GM23248 (cell line): ENCODE results near the gene SPART. TPM values are rescaled to one million over a fixed set of nuclear protein-coding genes. Genes with fewer than 3 reads are reported as not detected.

Source experiments
- DNase-seq: peaks from one replicate; pipeline ENCODE4 v3.0.0-alpha.2; 2015
- H2AFZ ChIP-seq: fragments of 200-600 bp; sonication (generic); 2 replicates; pipeline ENCODE4 v1.6.1; 2016; ENCODE audit warnings: antibody characterized with exemption
- H3F3A ChIP-seq: fragments of 200-600 bp; sonication (generic); 2 replicates; pipeline ENCODE4 v1.6.1; 2016; ENCODE audit warnings: mild to moderate bottlenecking, antibody characterized with exemption, mixed run types; ENCODE audit not compliant: insufficient read depth
- H3K27ac ChIP-seq: fragments of 200-600 bp; sonication (generic); 2 replicates; pipeline ENCODE4 v1.5.1; 2016; ENCODE audit warnings: mild to moderate bottlenecking
- H3K27me3 ChIP-seq: fragments of 200-600 bp; sonication (generic); replicated peaks from 2 replicates; pipeline ENCODE4 v1.6.1; 2016; ENCODE audit warnings: mild to moderate bottlenecking; ENCODE audit not compliant: insufficient read depth
- H3K36me3 ChIP-seq: fragments of 200-600 bp; sonication (generic); 2 replicates; pipeline ENCODE4 v1.6.1; 2016; ENCODE audit warnings: low read depth, mild to moderate bottlenecking
- H3K4me1 ChIP-seq: fragments of 200-600 bp; sonication (generic); 2 replicates; pipeline ENCODE4 v1.6.1; 2016; ENCODE audit warnings: mild to moderate bottlenecking; ENCODE audit not compliant: insufficient read depth
- H3K4me2 ChIP-seq: fragments of 200-600 bp; sonication (generic); one replicate; pipeline ENCODE4 v1.6.1; 2016; ENCODE audit warnings: mild to moderate bottlenecking; ENCODE audit not compliant: unreplicated experiment
- H3K4me3 ChIP-seq: fragments of 200-600 bp; sonication (generic); 2 replicates; pipeline ENCODE4 v1.5.1; 2016; ENCODE audit warnings: mild to moderate bottlenecking
- H3K79me2 ChIP-seq: fragments of 200-600 bp; sonication (generic); 2 replicates; pipeline ENCODE4 v1.6.1; 2016; ENCODE audit warnings: mild to moderate bottlenecking; ENCODE audit not compliant: insufficient read depth
- H3K9ac ChIP-seq: fragments of 200-600 bp; sonication (generic); 2 replicates; pipeline ENCODE4 v1.6.1; 2016; ENCODE audit warnings: mild to moderate bottlenecking
- H3K9me2 ChIP-seq: fragments of 200-600 bp; sonication (generic); 2 replicates; pipeline ENCODE4 v1.6.1; 2016; ENCODE audit warnings: mixed run types, mild to moderate bottlenecking, moderate library complexity; ENCODE audit not compliant: insufficient read depth
- H3K9me3 ChIP-seq: fragments of 200-600 bp; sonication (generic); one replicate; pipeline ENCODE4 v1.6.1; 2017; ENCODE audit warnings: low read depth
- H4K20me1 ChIP-seq: fragments of 200-600 bp; sonication (generic); 2 replicates; pipeline ENCODE4 v1.6.0; 2016; ENCODE audit not compliant: insufficient read depth
- EZH2 ChIP-seq: fragments of 200-600 bp; sonication (generic); IDR thresholded peaks from 2 replicates; pipeline ENCODE4 v1.6.1; 2018; ENCODE audit warnings: antibody characterized with exemption, mild to moderate bottlenecking; ENCODE audit not compliant: insufficient read depth, poor library complexity, severe bottlenecking
- EZH2phosphoT487 ChIP-seq: fragments of 200-600 bp; sonication (generic); IDR thresholded peaks from 2 replicates; pipeline ENCODE4 v1.6.1; 2018; ENCODE audit warnings: antibody characterized with exemption, moderate library complexity, mild to moderate bottlenecking, low read depth; ENCODE audit not compliant: insufficient read depth
- WGBS, 2 experiments: methylation state at CpG; one replicate each; pipeline ENCODE4 v1.1.6; 2015 to 2017; ENCODE audit warnings: low lambda C conversion rate in 2 of 2, low coverage in 1 of 2; ENCODE audit errors: missing lambda C conversion rate in 2 of 2; 5-methylcytosine and 5-hydroxymethylcytosine counted together
- in situ Hi-C: fragments of 300-500 bp; cut with MboI; formaldehyde crosslinking; loops from 2 replicates; pipeline ENCODE4 v1.15.0; 2020
- polyA plus RNA-seq: library from polyadenylated mRNA; unstranded; fragments of >200 nt; fragmentation: Nextera tagmentation; extraction: Ambion mirVana; gene quantifications from 2 replicates; pipeline ENCODE4 v1.2.1, GENCODE V29; 2016
- total RNA-seq: library from RNA; depleted of rRNA; stranded (reverse); fragments of >200 nt; shearing (Covaris generic); gene quantifications from 2 replicates; pipeline ENCODE4 v1.2.3, GENCODE V29; 2014; rRNA removed

The SPART gene
- 77.1 and 82.4 TPM in 2 replicates for total RNA-seq
- polyA plus RNA-seq, result 66.3 and 72.8 TPM in 2 replicates

GRCh38 chr13:36346222-36347083 is at the start of gene SPART:
Gene SPART, minus strand, starts transcription at chr13:36346394. Its CDS starts 10,564 bp downstream, at chr13:36335830.
- no peaks in the 10 kb centered on the region for H3K9me2 ChIP-seq
- H3K27ac ChIP-seq, result peak within 1 kb of the TSS; percentile 100
- peak within 1 kb of the TSS; percentile 92 for H3K4me2 ChIP-seq
- H4K20me1 ChIP-seq, result 0 out of 2 replicates have a peak, but pooled peaks cover 3% of the 10 kb centered on the region
- DNase-seq, result peak; percentile 97
- H3K36me3 ChIP-seq, result no peaks in the 10 kb centered on the region
- H3K9ac ChIP-seq, result peak within 1 kb of the TSS; percentile 100
- WGBS, 2 experiments, result 1 to 2% methylated on average over 64 to 65 of the region's 86 CpGs
- H3K79me2 ChIP-seq, result peaks cover 39% of the 10 kb centered on the region
- in situ Hi-C loops, result no loop called here
- H3K4me3 ChIP-seq, result peak within 1 kb of the TSS; percentile 93
- H3K9me3 ChIP-seq, result no peaks in the 10 kb centered on the region
- peak within 1 kb of the TSS; percentile 85 for H2AFZ ChIP-seq
- H3K27me3 ChIP-seq, result no peaks in the 10 kb centered on the region
- peaks cover 14% of the 10 kb centered on the region for H3F3A ChIP-seq
- TF ChIP-seq EZH2, result no peak
- TF ChIP-seq EZH2phosphoT487, result no peak
- H3K4me1 ChIP-seq, result peaks cover 32% of the 10 kb centered on the region

- Histone ChIP-seq H3K79me2 (no peaks in the 10 kb centered on the region), H3K27me3 (peaks cover 9% of the 10 kb centered on the region; the same call in 1 of the 2 replicates), H3K27ac (no peak overlapping the region), H3K36me3 (no peaks in the 10 kb centered on the region), H3K4me2 (no peak overlapping the region), H3K9me2 (no peaks in the 10 kb centered on the region), H3K4me1 (no peaks in the 10 kb centered on the region), H4K20me1 (no peaks in the 10 kb centered on the region), H3K9me3 (no peaks in the 10 kb centered on the region), H3K4me3 (no peak overlapping the region), H3F3A (no peaks in the 10 kb centered on the region), H3K9ac (no peak overlapping the region), H2AFZ (no peak overlapping the region)
- 4% methylated on average over 2 of the region's 2 CpGs for WGBS, 2 experiments
- peak; percentile 79 for DNase-seq
- in situ Hi-C loops, result loop anchor here (25.0 kb wide), 1 partner anchor 408 kb away; no protein-coding TSS in a partner anchor
- TF ChIP-seq EZH2 (no peak), EZH2phosphoT487 (no peak)
These were observed 49.1 kb upstream of the SPART start for GRCh38 chr13:36395280-36395679.

GRCh38 chr13:36385489-36385888 is 39.3 kb upstream of the SPART start:
- Histone ChIP-seq H3K9me3 (no peaks in the 10 kb centered on the region), H3K27ac (no peak overlapping the region), H3K4me1 (no peaks in the 10 kb centered on the region), H2AFZ (no peak overlapping the region), H3K9ac (no peak overlapping the region), H4K20me1 (no peaks in the 10 kb centered on the region), H3K27me3 (peaks cover 21% of the 10 kb centered on the region), H3K9me2 (no peaks in the 10 kb centered on the region), H3K4me3 (no peak overlapping the region), H3K79me2 (no peaks in the 10 kb centered on the region), H3F3A (no peaks in the 10 kb centered on the region), H3K4me2 (no peak overlapping the region), H3K36me3 (no peaks in the 10 kb centered on the region)
- DNase-seq, result peak; percentile 20
- 79 to 94% methylated on average over 1 of the region's 1 CpG for WGBS, 2 experiments
- in situ Hi-C loops, result loop anchor here (25.0 kb wide), 1 partner anchor 398 kb away; no protein-coding TSS in a partner anchor
- TF ChIP-seq EZH2phosphoT487 (no peak), EZH2 (no peak)

- no peaks in the 10 kb centered on the region for H3K9me3 ChIP-seq
- WGBS, 2 experiments, result 97 to 98% methylated on average over 3 of the region's 3 CpGs
- in situ Hi-C loops, result loop anchor here (25.0 kb wide), 1 partner anchor 395 kb away; no protein-coding TSS in a partner anchor
- no peak overlapping the region for H3K4me3 ChIP-seq
- no peaks in the 10 kb centered on the region for H3K36me3 ChIP-seq
- no peaks in the 10 kb centered on the region for H3F3A ChIP-seq
- peaks cover 5% of the 10 kb centered on the region; the same call in 1 of the 2 replicates for H3K4me1 ChIP-seq
- no peak overlapping the region for H3K27ac ChIP-seq
- H3K79me2 ChIP-seq, result no peaks in the 10 kb centered on the region
- no peaks in the 10 kb centered on the region for H3K9me2 ChIP-seq
- no peaks in the 10 kb centered on the region for H4K20me1 ChIP-seq
- TF ChIP-seq EZH2 (no peak), EZH2phosphoT487 (no peak)
- H3K4me2 ChIP-seq, result no peak overlapping the region
- peaks cover 24% of the 10 kb centered on the region for H3K27me3 ChIP-seq
- H3K9ac ChIP-seq, result no peak overlapping the region
- H2AFZ ChIP-seq, result no peak overlapping the region
- no peak for DNase-seq
These were observed 35.8 kb upstream of the SPART start for GRCh38 chr13:36382030-36382429.
